Duodenal mucosa (tissue), 2 donors: ENCODE data around the gene FIBP.

Experiments
- H3K27ac ChIP-seq: one replicate; pipeline ENCODE4 v1.7.0; 2013; ENCODE audit warnings: low read depth, low read length
- H3K27me3 ChIP-seq, 2 donors: one replicate each; pipeline ENCODE4 v1.7.0; 2013; ENCODE audit warnings: low read length in 2 of 2, control low read depth in 1 of 2; ENCODE audit not compliant: insufficient read depth in 2 of 2, control insufficient read depth in 1 of 2
- H3K36me3 ChIP-seq, 2 donors: one replicate each; pipeline ENCODE4 v1.7.0; 2013; ENCODE audit warnings: low read length in 2 of 2, control low read depth in 1 of 2; ENCODE audit not compliant: insufficient read depth in 2 of 2, control insufficient read depth in 1 of 2
- H3K4me1 ChIP-seq, 2 donors: one replicate each; pipeline ENCODE4 v1.7.0; 2013; ENCODE audit warnings: low read length in 2 of 2, control low read depth in 1 of 2; ENCODE audit not compliant: insufficient read depth in 2 of 2, control insufficient read depth in 1 of 2
- H3K4me3 ChIP-seq, 2 donors: one replicate each; pipeline ENCODE4 v1.7.0; 2013; ENCODE audit warnings: low read length in 2 of 2, low read depth in 1 of 2
- H3K9ac ChIP-seq, 2 donors: one replicate each; pipeline ENCODE4 v1.7.0; 2013; ENCODE audit warnings: low read length in 2 of 2, low read depth in 1 of 2
- H3K9me3 ChIP-seq, 2 donors: one replicate each; pipeline ENCODE4 v1.7.0; 2013; ENCODE audit warnings: low read length in 2 of 2, control low read depth in 1 of 2; ENCODE audit not compliant: control insufficient read depth in 1 of 2

FIBP gene

GRCh38 chr11:65859095-65859811, 29.0 kb downstream of the FIBP start:
- Histone ChIP-seq H3K36me3 (peaks cover 30 to 47% of the 10 kb centered on the region in 2 donors), H3K4me1 (peaks cover 37 to 44% of the 10 kb centered on the region in 2 donors)

GRCh38 chr11:65858681-65859087, 29.6 kb downstream of the FIBP start:
- H3K4me3 ChIP-seq = peak overlapping the region; percentile 92 to 96
- H3K9me3 ChIP-seq = no peaks in the 10 kb centered on the region
- H3K9ac ChIP-seq = peak overlapping the region; percentile 82 to 87
- H3K27ac ChIP-seq = peak overlapping the region; percentile 94
- peaks cover 25 to 47% of the 10 kb centered on the region in 2 donors for H3K36me3 ChIP-seq
- peaks cover 39 to 46% of the 10 kb centered on the region in 2 donors for H3K4me1 ChIP-seq
- no peaks in the 10 kb centered on the region for H3K27me3 ChIP-seq

More at GRCh38 chr11:65859095-65859811, 29.0 kb downstream of the FIBP start:
- H3K9me3 ChIP-seq = no peaks in the 10 kb centered on the region
- H3K27me3 ChIP-seq = no peaks in the 10 kb centered on the region
- H3K4me3 ChIP-seq = peak overlapping the region; percentile 92 to 96
- peak overlapping the region; percentile 82 to 100 for H3K9ac ChIP-seq
- peak overlapping the region; percentile 94 for H3K27ac ChIP-seq

DNA sequence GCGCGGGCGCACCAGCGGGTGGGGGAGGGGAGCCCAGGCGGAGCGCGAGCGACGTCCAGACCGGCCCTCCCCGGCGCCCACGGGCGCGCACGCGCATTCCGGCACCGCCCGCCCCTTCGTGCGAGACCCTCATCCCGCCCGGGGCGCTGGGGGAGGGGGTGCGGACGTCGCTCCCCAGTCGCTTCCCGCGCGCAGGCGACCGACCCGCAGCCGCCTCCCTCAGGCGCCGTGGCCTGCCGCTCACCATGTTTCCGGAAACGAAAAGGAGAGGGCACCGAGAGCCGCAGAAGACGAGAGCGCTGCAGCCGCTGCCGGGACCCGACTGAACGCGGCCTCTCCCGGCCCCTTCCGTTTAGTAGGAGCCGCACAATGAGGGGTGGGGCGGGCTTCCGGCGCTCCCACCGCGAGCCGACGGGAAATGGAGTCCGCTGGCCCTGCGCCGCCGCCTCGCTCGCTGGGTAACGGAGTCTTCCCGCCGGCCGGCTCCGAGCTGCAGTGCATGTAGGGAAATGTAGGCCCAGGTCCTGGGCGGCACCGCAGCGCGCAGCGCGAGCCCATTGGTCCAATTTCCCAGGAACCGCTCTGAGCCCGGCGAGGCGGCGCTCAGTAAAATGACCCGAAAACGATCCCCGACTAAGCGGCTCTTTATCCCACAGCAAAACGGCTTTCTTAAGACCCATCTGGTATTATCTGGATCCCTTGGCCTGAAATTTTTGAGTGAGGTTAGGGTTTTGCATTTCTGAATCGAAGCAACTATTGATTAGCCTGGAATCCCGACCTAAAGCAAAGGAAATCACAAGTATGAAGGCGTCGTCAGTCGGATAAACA, 30.2 kb downstream of the FIBP start, which contains the start of gene CFL1:
CFL1 (minus strand) TSS at position 328 of the 828 bp plus-strand sequence; CDS start at position 247, 81 bp downstream.
- peaks cover 25 to 46% of the 10 kb centered on the region in 2 donors for H3K36me3 ChIP-seq
- H3K27ac ChIP-seq = peak within 1 kb of the TSS; percentile 94
- no peaks in the 10 kb centered on the region for H3K27me3 ChIP-seq
- no peaks in the 10 kb centered on the region for H3K9me3 ChIP-seq
- peaks cover 45 to 52% of the 10 kb centered on the region in 2 donors for H3K4me1 ChIP-seq
- H3K4me3 ChIP-seq = peak within 1 kb of the TSS; percentile 96 to 98
- H3K9ac ChIP-seq = peak within 1 kb of the TSS; percentile 86 to 87

- Histone ChIP-seq H3K27ac (peak overlapping the region; percentile 94), H3K4me3 (peak overlapping the region; percentile 91 to 98), H3K9ac (peak overlapping the region; percentile 86 to 87), H3K27me3 (no peaks in the 10 kb centered on the region), H3K4me1 (peaks cover 51 to 58% of the 10 kb centered on the region in 2 donors), H3K9me3 (no peaks in the 10 kb centered on the region), H3K36me3 (peaks cover 27 to 46% of the 10 kb centered on the region in 2 donors)
Observed at GRCh38 chr11:65857500-65857852, 30.8 kb downstream of the FIBP start.

DNA sequence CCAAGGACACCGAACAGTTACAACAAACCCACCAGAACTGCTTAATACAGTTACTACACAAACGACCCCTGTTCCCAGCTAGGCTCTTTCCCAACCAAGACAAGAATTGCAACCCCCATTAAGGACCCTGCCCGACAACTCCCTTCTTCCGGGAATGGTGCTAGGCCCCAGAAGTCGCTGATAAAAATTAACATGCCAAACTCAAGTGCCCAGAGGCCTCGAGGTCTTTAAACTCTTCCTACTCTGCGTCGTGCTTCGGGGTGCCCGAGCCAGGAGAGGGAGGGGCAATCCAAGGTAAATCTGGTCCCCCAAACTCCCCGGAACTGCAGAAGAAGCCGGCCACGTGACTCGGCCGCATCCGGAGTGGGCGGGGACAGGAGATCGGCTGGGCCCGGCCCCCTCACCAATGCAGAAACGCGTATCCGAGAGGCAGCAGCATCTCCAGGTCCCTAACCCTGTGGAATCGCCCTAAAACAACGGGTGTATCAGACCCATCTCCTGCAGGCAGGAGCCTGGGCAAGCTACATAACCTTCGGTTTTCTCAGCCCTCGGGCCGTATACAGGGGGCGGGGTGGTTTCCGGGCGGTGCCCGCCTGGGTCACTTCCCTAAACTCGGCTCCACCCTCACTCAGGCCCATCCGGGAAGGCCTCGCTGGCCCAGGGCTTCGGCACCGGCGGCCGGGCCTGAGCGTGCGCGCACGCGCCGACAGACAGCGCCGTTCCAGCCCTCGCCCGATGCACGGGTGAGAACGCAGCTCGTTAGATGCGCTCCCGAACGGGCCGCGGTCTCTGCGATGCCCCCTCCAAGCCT, 31.4 kb downstream of the FIBP start:
- Histone ChIP-seq H3K9ac (peak overlapping the region; percentile 86 to 87), H3K4me3 (peak overlapping the region; percentile 91 to 98), H3K9me3 (no peaks in the 10 kb centered on the region), H3K4me1 (peaks cover 53 to 60% of the 10 kb centered on the region in 2 donors), H3K27me3 (no peaks in the 10 kb centered on the region), H3K36me3 (peaks cover 32 to 46% of the 10 kb centered on the region in 2 donors), H3K27ac (peak overlapping the region; percentile 94)

DNA sequence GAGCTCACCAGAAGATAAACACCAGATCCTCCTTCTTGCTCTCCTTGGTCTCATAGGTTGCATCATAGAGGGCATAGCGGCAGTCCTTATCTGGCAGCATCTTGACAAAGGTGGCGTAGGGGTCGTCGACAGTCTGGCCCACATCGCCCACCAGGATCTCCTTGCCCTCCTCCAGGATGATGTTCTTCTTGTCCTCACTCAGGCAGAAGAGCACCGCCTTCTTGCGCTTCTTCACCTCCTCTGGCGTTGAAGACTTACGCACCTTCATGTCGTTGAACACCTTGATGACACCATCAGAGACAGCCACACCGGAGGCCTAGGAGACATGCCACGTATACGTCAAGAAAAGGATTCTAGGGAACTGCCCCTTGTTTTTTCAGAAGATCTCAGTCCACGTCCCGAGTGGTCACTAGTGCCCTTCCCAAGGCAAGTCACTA, 32.3 kb downstream of the FIBP start:
- peak overlapping the region; percentile 91 to 98 for H3K4me3 ChIP-seq
- peaks cover 3 to 4% of the 10 kb centered on the region in 2 donors for H3K9me3 ChIP-seq
- peaks cover 42 to 55% of the 10 kb centered on the region in 2 donors for H3K36me3 ChIP-seq
- peaks cover 50 to 55% of the 10 kb centered on the region in 2 donors for H3K4me1 ChIP-seq
- peak overlapping the region; percentile 86 to 87 for H3K9ac ChIP-seq
- peak overlapping the region; percentile 94 for H3K27ac ChIP-seq
- no peaks in the 10 kb centered on the region for H3K27me3 ChIP-seq

GRCh38 chr11:65854852-65855837, 33.1 kb downstream of the FIBP start:
- Histone ChIP-seq H3K4me1 (peaks cover 50 to 58% of the 10 kb centered on the region in 2 donors), H3K36me3 (peaks cover 44 to 58% of the 10 kb centered on the region in 2 donors), H3K4me3 (peak overlapping the region; percentile 91 to 98)

GRCh38 chr11:65854161-65854592, 34.1 kb downstream of the FIBP start:
- Histone ChIP-seq H3K4me3 (peak overlapping the region; percentile 24 to 98), H3K36me3 (peaks cover 44 to 58% of the 10 kb centered on the region in 2 donors), H3K27ac (peak overlapping the region; percentile 3), H3K4me1 (peaks cover 54 to 56% of the 10 kb centered on the region in 2 donors), H3K9me3 (peaks cover 3 to 4% of the 10 kb centered on the region in 2 donors), H3K9ac (peak overlapping the region in 1 of 2 donors; percentile 58), H3K27me3 (no peaks in the 10 kb centered on the region)

More at GRCh38 chr11:65854852-65855837, 33.1 kb downstream of the FIBP start:
- peaks cover 3 to 4% of the 10 kb centered on the region in 2 donors for H3K9me3 ChIP-seq
- H3K27ac ChIP-seq = peak overlapping the region; percentile 61
- H3K9ac ChIP-seq = peak overlapping the region; percentile 86 to 87
- no peaks in the 10 kb centered on the region for H3K27me3 ChIP-seq
